Karpas-422 (cell line): Measurements from ENCODE around the gene EPS8. TPM values are rescaled to one million over a fixed set of nuclear protein-coding genes. Genes with fewer than 3 reads are reported as not detected.

Source experiments
- DNase-seq: peaks from one replicate; pipeline ENCODE4 v3.0.0-alpha.2; 2015
- H2AFZ ChIP-seq: fragments of 200-600 bp; sonication (generic); 2 replicates; pipeline ENCODE4 v1.6.1; 2014; ENCODE audit warnings: antibody characterized with exemption, low read length, mixed read lengths
- H3K27ac ChIP-seq: fragments of 200-600 bp; sonication (generic); 2 replicates; pipeline ENCODE4 v1.5.1; 2014; ENCODE audit warnings: mild to moderate bottlenecking, low read length, moderate library complexity
- H3K27me3 ChIP-seq: fragments of 200-600 bp; sonication (generic); 2 replicates; pipeline ENCODE4 v1.6.1; 2014; ENCODE audit warnings: low read length, mixed read lengths
- H3K36me3 ChIP-seq: fragments of 200-600 bp; sonication (generic); 2 replicates; pipeline ENCODE4 v1.6.1; 2014; ENCODE audit warnings: low read length, mixed read lengths; ENCODE audit not compliant: insufficient read depth
- H3K4me1 ChIP-seq: fragments of 200-600 bp; sonication (generic); 2 replicates; pipeline ENCODE4 v1.6.1; 2014; ENCODE audit warnings: mild to moderate bottlenecking, low read length, mixed read lengths
- H3K4me2 ChIP-seq: fragments of 200-600 bp; sonication (generic); 2 replicates; pipeline ENCODE4 v1.6.1; 2014; ENCODE audit warnings: low read length, low read depth, mild to moderate bottlenecking; ENCODE audit not compliant: poor library complexity, severe bottlenecking
- H3K4me3 ChIP-seq: fragments of 200-600 bp; sonication (generic); 2 replicates; pipeline ENCODE4 v1.5.1; 2014; ENCODE audit warnings: mild to moderate bottlenecking, antibody characterized with exemption, low read length, mixed read lengths
- H3K79me2 ChIP-seq: fragments of 200-600 bp; sonication (generic); 2 replicates; pipeline ENCODE4 v1.6.1; 2014; ENCODE audit warnings: mild to moderate bottlenecking, low read length, mixed read lengths
- H3K9ac ChIP-seq: fragments of 200-600 bp; sonication (generic); 2 replicates; pipeline ENCODE4 v1.6.0; 2014; ENCODE audit warnings: low read length
- H3K9me2 ChIP-seq: fragments of 200-600 bp; sonication (generic), shearing (Covaris generic); replicated peaks from 2 replicates; pipeline ENCODE4 v1.6.0; 2014; ENCODE audit warnings: mild to moderate bottlenecking, low read length, moderate library complexity; ENCODE audit not compliant: insufficient read depth
- H3K9me3 ChIP-seq: fragments of 300-700, 200-600 bp; sonication (generic); 2 replicates; pipeline ENCODE4 v1.6.1; 2014; ENCODE audit warnings: low read length, mixed read lengths
- H4K20me1 ChIP-seq: fragments of 200-600 bp; sonication (generic); 2 replicates; pipeline ENCODE4 v1.6.1; 2014; ENCODE audit warnings: mild to moderate bottlenecking, antibody characterized with exemption, low read length, low read depth; ENCODE audit not compliant: insufficient read depth
- total RNA-seq: library from RNA; depleted of rRNA; stranded (reverse); fragments of >200 nt; shearing (Covaris generic); gene quantifications from 2 replicates; pipeline ENCODE4 v1.2.3, GENCODE V29; 2014; ENCODE audit warnings: low replicate concordance

EPS8 gene
- total RNA-seq, 1 experiment from 2014 or later: not detected

- no peaks in the 10 kb centered on the region for H3K9me2 ChIP-seq
- H4K20me1 ChIP-seq: no peaks in the 10 kb centered on the region
- H3K9ac ChIP-seq: no peak overlapping the region
- H3K4me1 ChIP-seq: no peaks in the 10 kb centered on the region
- no peak overlapping the region for H3K4me3 ChIP-seq
- no peak overlapping the region for H3K27ac ChIP-seq
- no peaks in the 10 kb centered on the region for H3K27me3 ChIP-seq
- DNase-seq: no peak
- H2AFZ ChIP-seq: no peak overlapping the region
- H3K36me3 ChIP-seq: no peaks in the 10 kb centered on the region
- H3K79me2 ChIP-seq: no peaks in the 10 kb centered on the region
- H3K9me3 ChIP-seq: no peaks in the 10 kb centered on the region
- H3K4me2 ChIP-seq: no peak overlapping the region
Measured at GRCh38 chr12:15687583-15687982, 101.6 kb downstream of the EPS8 start.

GRCh38 chr12:15684896-15685658 lies 104.1 kb downstream of the EPS8 start:
- no peaks in the 10 kb centered on the region for H4K20me1 ChIP-seq
- H3K9ac ChIP-seq: no peak overlapping the region
- H3K4me3 ChIP-seq: no peak overlapping the region
- no peak overlapping the region for H2AFZ ChIP-seq
- no peak overlapping the region for H3K27ac ChIP-seq
- H3K9me3 ChIP-seq: no peaks in the 10 kb centered on the region
- no peaks in the 10 kb centered on the region for H3K9me2 ChIP-seq
- no peaks in the 10 kb centered on the region for H3K4me1 ChIP-seq
- no peak for DNase-seq
- H3K79me2 ChIP-seq: no peaks in the 10 kb centered on the region
- no peaks in the 10 kb centered on the region for H3K36me3 ChIP-seq
- H3K4me2 ChIP-seq: no peak overlapping the region
- H3K27me3 ChIP-seq: no peaks in the 10 kb centered on the region

GRCh38 chr12:15682826-15683225 lies 106.4 kb downstream of the EPS8 start:
- Histone ChIP-seq H3K4me3 (no peak overlapping the region), H3K4me1 (no peaks in the 10 kb centered on the region), H3K9me2 (no peaks in the 10 kb centered on the region), H3K79me2 (no peaks in the 10 kb centered on the region), H3K4me2 (no peak overlapping the region), H4K20me1 (no peaks in the 10 kb centered on the region), H3K27me3 (no peaks in the 10 kb centered on the region), H3K9ac (no peak overlapping the region), H3K27ac (no peak overlapping the region), H2AFZ (no peak overlapping the region), H3K9me3 (no peaks in the 10 kb centered on the region), H3K36me3 (no peaks in the 10 kb centered on the region)
- DNase-seq: no peak

- H2AFZ ChIP-seq: no peak overlapping the region
- H3K9me2 ChIP-seq: no peaks in the 10 kb centered on the region
- H4K20me1 ChIP-seq: no peaks in the 10 kb centered on the region
- no peaks in the 10 kb centered on the region for H3K9me3 ChIP-seq
- no peak overlapping the region for H3K27ac ChIP-seq
- H3K27me3 ChIP-seq: no peaks in the 10 kb centered on the region
- H3K4me1 ChIP-seq: no peaks in the 10 kb centered on the region
- H3K4me2 ChIP-seq: no peak overlapping the region
- H3K4me3 ChIP-seq: no peak overlapping the region
- H3K9ac ChIP-seq: no peak overlapping the region
- DNase-seq: no peak
- no peaks in the 10 kb centered on the region for H3K36me3 ChIP-seq
- H3K79me2 ChIP-seq: no peaks in the 10 kb centered on the region
Measured at GRCh38 chr12:15679151-15679550, 110.0 kb downstream of the EPS8 start.

GRCh38 chr12:15677726-15678201 lies 111.4 kb downstream of the EPS8 start:
- Histone ChIP-seq H3K79me2 (no peaks in the 10 kb centered on the region), H3K9me2 (no peaks in the 10 kb centered on the region), H2AFZ (no peak overlapping the region), H3K9ac (no peak overlapping the region), H4K20me1 (no peaks in the 10 kb centered on the region), H3K27ac (no peak overlapping the region), H3K9me3 (no peaks in the 10 kb centered on the region), H3K36me3 (no peaks in the 10 kb centered on the region), H3K4me2 (no peak overlapping the region), H3K27me3 (no peaks in the 10 kb centered on the region), H3K4me3 (no peak overlapping the region), H3K4me1 (no peaks in the 10 kb centered on the region)
- DNase-seq: no peak

DNA sequence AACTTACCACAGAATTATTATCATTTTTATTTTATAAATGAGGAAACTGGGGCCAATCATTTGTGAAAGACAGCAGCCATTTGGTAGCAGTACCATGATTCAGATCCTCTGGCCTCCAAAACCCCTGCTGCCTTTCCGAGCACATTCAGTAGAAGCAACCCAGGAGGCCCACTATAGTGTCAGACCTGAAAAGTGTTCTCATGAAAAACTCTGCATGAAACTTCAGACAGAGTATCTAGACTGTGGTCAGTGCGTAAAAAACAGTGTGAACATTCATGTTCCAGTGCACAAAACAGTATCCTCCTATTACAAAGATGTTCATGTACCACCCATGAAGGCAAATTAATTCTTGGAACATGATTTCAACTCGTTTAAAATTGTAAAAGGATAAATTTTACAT lies 112.0 kb downstream of the EPS8 start:
- no peaks in the 10 kb centered on the region for H3K36me3 ChIP-seq
- no peak overlapping the region for H2AFZ ChIP-seq
- no peaks in the 10 kb centered on the region for H3K4me1 ChIP-seq
- H3K4me2 ChIP-seq: no peak overlapping the region
- H3K9me2 ChIP-seq: no peaks in the 10 kb centered on the region
- H3K9ac ChIP-seq: no peak overlapping the region
- H4K20me1 ChIP-seq: no peaks in the 10 kb centered on the region
- H3K27ac ChIP-seq: no peak overlapping the region
- no peak for DNase-seq
- no peak overlapping the region for H3K4me3 ChIP-seq
- no peaks in the 10 kb centered on the region for H3K27me3 ChIP-seq
- H3K9me3 ChIP-seq: no peaks in the 10 kb centered on the region
- H3K79me2 ChIP-seq: no peaks in the 10 kb centered on the region

DNA sequence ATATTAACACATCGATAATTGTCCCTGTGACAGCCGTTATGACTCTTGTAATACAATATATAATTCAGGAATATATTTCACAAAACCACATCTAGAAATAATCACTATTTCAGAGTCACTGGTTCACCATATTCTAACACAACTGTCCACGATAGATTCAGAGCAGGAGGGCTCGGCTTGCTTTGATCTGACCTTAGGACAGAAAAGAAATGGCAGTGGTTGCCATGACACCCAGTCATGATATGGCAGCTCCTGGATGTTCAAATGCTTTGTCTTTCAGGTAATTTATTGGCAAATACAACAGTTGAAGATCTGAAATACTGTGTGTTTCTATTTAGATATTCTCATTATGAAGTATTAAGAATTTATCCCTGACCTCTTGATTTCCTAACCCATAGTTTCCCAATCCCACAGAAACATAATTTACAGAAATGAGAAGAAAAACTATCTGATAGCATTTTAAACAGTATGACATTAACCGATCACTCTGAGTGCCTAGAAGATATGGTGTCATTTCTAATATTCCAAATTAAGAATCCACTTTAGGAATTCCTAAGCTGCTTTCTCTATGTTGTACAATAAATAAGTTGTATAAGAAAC lies 116.4 kb downstream of the EPS8 start:
- Histone ChIP-seq H3K4me3 (no peak overlapping the region), H3K36me3 (no peaks in the 10 kb centered on the region), H3K9me3 (no peaks in the 10 kb centered on the region), H3K9ac (no peak overlapping the region), H3K27ac (no peak overlapping the region), H3K4me2 (no peak overlapping the region), H3K79me2 (no peaks in the 10 kb centered on the region), H3K4me1 (no peaks in the 10 kb centered on the region), H4K20me1 (no peaks in the 10 kb centered on the region), H2AFZ (no peak overlapping the region), H3K9me2 (no peaks in the 10 kb centered on the region), H3K27me3 (no peaks in the 10 kb centered on the region)
- DNase-seq: no peak

GRCh38 chr12:15670756-15671155 lies 118.4 kb downstream of the EPS8 start:
- H3K9me3 ChIP-seq: no peaks in the 10 kb centered on the region
- H3K4me1 ChIP-seq: no peaks in the 10 kb centered on the region
- H3K36me3 ChIP-seq: no peaks in the 10 kb centered on the region
- H3K79me2 ChIP-seq: no peaks in the 10 kb centered on the region
- no peaks in the 10 kb centered on the region for H3K9me2 ChIP-seq
- no peak for DNase-seq
- no peak overlapping the region for H3K4me3 ChIP-seq
- no peaks in the 10 kb centered on the region for H3K27me3 ChIP-seq
- no peak overlapping the region for H3K4me2 ChIP-seq
- no peak overlapping the region for H3K27ac ChIP-seq
- H4K20me1 ChIP-seq: no peaks in the 10 kb centered on the region
- no peak overlapping the region for H2AFZ ChIP-seq
- no peak overlapping the region for H3K9ac ChIP-seq
